ENCODE measurements around the gene HOXD9.

GRCh38 chr2:176138923-176139660 is 16.6 kb downstream of the HOXD9 start:
- no peak for TF ChIP-seq ZNF274 (IDR thresholded peaks at IDR 0.05; ENCODE audit: low read depth, low read length)
- no peak for TF ChIP-seq YY1 (IDR thresholded peaks at IDR 0.05; ENCODE audit: insufficient read depth, insufficient read length)
- no peak for TF ChIP-seq SUZ12 (IDR thresholded peaks at IDR 0.05; ENCODE audit: extremely low read depth, insufficient read depth, insufficient read length)
